Measurements from ENCODE around the gene MRTFA.

Gene MRTFA

GRCh38 chr22:40450616-40451015 is 185.9 kb downstream of the MRTFA start:
- no peak for DNase-seq

GRCh38 chr22:40449676-40450035 is 186.9 kb downstream of the MRTFA start:
- DNase-seq, result no peak

- no peak for DNase-seq
Measured at GRCh38 chr22:40446203-40446602, 190.3 kb downstream of the MRTFA start.

DNA sequence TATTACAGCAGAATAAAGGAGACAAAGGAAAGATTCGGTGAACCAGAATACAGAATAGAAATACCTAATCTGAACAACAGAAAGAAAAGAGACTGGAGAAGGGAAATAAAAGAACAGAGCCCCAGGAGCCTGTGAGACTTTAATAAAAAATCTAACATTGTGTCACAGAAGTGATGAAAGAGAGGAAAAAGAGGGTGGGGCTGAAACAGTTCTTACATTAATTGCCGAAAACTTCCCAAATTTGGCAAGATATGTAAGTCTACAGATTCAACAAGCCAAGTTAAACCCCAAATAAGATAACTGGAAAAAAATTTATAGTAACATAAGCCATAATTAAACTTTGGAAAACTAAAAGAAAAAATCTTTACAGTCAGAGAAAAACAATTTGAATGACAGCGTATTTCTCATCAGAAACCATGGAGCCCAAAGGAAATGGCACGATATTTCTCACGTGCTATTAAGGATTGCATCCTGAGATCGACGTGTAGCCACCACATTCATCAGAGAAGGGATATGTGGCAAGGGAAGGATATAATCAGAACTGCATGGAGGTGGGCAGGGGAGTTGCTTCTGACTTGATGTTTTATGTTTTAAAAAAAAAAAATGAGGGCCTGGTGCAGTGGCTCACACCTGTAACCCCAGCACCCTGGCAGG is 192.2 kb downstream of the MRTFA start:
- no peak for DNase-seq

- no peak for DNase-seq
Measured at GRCh38 chr22:40443732-40444131, 192.8 kb downstream of the MRTFA start.

GRCh38 chr22:40441761-40442390 is 194.6 kb downstream of the MRTFA start:
- DNase-seq, result no peak

DNA sequence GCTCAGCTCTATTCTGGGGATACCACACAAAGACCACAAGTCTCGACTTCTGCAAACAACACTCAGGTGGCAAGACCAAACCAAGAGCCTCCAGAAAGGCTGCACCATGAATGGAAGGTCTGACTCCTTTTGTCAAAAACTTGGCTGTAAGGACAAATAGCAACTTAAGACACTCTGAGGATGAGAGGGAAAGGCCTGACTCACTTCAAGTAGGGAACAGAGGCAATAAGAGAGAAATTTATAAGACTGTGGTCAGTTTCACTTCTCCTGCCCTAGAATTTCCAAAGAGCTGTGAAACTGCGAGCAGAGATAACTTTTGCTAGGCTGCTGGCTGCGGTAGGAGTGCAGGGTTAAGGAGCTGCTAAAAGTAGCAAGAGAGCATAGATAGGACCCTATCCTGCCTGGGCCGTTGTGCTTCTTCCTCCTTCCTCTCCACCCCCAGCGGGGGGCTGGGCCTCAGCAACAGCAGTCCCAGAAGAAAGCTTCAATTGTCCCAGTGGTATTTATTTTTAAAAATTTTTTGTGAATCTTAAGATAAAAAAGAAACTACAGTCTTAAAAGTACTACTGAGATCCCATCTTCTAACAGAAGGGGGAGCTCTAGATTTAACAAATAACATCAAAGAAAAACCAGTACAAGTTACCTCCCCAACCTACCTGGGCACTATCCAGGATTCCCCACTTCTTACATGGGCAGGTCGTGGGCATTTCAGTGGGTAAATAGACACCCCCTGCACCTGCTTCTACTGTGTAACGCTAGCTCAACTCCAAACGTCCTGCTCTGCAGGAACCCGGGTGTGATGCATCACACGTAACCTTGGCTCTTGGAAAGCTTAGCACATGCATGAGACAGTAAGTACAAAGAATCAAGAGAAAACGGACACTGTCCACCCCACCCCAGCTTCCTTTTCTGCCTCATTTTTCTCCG is 199.8 kb downstream of the MRTFA start:
- peak; percentile 46 for DNase-seq

GRCh38 chr22:40434745-40435144 is 201.8 kb downstream of the MRTFA start:
- no peak for DNase-seq

- DNase-seq, result no peak
Measured at GRCh38 chr22:40434106-40434505, 202.4 kb downstream of the MRTFA start.

DNA sequence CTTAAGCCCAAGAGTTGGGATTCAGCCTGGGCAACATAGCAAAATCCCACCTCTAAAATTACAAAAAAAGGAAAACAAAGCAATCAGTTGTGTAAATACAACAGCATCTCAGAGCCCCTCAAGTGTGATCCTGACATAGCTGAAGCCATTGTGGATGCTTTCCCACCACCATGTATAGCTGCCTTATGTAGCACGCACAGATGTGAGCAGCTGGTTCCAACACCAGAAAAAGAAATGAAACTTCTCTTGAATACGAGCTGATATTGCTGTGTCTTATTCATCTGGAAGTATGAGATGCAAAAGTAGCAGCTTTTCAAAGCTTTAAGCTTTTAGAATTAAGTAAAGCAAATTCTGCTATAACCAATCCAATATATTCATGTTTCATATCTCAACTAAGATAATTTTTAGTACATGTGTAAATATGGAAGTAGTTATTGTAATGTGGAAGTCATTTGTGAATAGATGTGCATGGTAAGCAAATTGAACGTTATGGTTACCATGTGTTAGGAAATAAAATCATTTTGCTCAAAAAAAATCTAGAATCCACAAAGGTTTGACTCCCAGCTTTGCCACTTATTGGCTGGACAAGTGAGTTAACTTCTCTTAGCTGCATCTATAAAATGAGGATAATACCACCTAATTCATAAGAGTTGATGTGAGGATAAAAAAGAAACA is 203.0 kb downstream of the MRTFA start:
- DNase-seq, result no peak

DNA sequence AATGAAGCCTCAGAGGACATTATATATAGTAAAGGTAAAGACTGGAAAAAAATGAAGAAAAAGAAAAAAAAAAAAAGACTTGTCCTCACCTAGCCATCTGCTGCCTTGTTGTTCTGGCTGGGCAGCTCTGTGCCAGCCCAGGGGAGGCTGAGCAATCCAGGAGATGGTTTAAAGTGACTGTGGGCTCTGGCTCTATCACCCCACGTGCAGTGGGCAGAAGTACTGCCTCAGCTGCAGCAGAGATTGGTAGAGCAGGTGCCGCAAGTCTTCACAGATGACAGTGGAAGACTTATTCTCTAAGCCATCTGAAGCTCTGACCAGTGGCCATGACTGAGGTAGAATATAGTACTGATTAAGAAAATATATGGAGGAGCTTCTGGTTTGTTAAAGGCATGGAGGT is 203.9 kb downstream of the MRTFA start:
- no peak for DNase-seq

- no peak for DNase-seq
Measured at GRCh38 chr22:40432157-40432556, 204.4 kb downstream of the MRTFA start.

DNA sequence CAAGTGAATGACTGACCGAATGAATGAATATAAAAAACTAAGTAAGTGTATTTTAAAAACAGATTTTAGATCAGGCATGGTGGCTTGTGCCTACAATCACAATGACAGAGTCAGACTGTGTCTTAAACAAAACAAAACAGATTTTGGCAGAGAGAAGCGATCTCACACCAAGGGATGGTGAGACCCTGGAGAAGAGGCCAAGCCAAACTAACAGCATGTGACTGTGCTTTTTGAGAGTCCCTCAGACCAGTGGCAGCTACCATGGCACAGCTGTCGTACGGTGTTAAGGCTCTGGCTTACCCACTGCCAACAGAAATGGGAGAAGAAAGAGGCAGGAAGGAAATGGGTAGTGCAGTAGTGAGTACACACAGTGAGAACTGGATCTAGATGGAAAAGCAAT is 205.5 kb downstream of the MRTFA start:
- DNase-seq, result no peak

DNA sequence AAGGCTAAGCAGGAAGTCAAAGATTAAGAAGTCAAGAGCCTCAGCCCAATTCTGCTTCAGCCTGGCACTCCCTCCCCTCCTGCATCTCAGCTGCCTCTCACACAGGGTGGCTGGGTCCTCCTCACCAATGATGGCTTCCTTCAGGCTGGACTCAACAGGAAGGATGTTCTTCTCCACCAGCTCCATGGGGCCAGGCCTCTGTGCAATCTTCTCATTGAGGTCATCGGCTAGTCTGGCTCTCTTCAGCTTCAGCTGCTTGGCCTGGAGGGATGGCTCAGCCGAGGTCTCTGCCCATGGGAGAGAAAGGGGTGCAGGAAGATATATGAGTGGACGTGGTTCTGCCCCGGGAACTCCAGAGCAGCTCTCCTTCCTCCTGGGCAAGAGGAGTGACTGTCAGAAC is 207.0 kb downstream of the MRTFA start:
- no peak for DNase-seq

- no peak for DNase-seq
Measured at GRCh38 chr22:40428796-40429195, 207.7 kb downstream of the MRTFA start.

DNA sequence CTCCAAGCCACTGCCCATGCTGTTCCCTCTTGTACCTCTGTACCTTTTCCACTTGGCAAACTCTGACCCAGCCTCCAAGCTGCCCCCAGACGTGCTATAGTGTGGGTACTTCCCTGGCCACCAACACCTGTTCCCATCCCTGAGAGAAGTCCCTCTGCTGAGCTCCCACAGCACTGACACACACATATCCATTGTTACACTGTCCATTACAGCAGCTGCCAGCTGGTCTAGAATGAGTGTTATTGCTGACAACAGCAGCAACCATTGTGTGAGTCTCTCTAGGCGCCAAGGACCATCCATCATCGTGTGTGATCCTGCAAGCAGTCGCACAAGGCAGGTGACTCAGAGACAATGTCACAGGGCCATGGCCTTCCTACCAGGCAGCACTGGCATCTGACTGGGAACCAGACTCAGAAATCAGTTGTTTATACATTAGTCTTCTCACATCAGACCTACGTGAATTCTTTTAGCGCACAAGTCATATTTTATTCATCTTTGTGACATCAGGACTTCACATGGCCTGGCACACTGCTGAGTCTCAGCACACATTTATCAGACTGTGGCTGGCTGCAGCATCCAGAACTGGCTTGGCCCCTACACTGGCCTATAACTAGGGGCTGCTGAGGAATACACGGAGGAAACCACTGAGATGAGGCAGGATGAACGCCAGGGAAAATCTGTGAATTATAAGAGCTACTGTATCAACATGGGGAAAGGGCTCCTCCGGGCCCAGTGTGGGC is 209.8 kb downstream of the MRTFA start:
- no peak for DNase-seq

DNA sequence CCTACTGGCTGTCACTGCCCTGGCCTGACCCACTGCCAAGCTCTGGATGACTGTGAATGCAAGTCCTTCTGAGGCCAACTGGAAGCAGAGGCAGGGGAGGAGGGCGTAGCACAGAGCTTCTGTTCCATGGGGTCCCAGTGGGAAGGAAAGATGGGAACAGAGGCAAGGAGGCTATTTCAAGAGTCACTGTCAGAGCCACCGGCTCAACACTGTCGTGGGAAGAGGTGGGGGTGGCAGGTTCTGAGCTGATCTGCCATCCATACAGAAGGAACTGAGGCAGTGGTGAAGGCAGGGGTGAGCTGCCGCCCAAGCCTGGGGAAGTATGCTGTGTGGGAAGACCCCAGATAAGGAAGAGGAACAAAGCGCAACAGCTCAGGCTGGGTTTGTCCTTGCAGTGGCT is 211.4 kb downstream of the MRTFA start:
- DNase-seq, result no peak

GRCh38 chr22:40423882-40424640 is 212.5 kb downstream of the MRTFA start:
- DNase-seq, result no peak

- DNase-seq, result no peak
Measured at GRCh38 chr22:40423310-40423688, 213.2 kb downstream of the MRTFA start.

DNA sequence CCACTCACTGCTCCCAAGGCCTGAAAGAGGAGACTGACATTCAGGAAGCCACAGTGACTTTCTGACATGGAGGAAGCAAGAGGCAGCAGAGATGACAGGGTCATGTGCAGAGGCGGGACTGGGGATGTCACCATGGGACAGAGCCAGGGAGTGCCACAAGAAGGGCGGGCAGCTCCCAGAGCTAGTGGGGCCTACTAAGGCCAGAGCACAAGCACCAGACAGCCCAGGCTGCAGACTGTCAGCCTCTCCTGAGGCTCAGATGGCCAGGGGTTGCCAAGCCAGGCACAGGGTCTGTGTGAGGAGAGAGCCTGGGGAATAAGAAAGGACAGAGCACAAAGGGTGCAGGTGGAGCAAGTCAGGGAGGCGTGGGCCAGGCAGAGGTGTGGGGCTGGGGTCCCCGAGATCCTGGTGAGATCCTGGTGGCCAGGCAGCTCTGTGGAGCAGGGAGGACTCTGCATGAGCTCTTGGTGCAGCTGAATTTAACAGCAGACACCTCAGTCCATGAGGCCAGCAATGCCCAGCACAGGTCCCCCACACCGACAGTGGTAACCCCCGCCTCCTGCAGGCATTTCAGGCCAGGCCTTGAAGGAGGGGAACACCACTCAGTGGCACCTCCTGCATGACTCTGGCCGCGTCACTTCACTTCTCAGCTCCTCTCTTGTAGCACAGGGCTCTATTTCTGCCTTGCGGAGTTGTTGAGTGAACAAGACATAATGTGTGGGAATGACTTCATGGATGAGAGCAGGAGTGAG is 213.8 kb downstream of the MRTFA start:
- DNase-seq, result no peak

DNA sequence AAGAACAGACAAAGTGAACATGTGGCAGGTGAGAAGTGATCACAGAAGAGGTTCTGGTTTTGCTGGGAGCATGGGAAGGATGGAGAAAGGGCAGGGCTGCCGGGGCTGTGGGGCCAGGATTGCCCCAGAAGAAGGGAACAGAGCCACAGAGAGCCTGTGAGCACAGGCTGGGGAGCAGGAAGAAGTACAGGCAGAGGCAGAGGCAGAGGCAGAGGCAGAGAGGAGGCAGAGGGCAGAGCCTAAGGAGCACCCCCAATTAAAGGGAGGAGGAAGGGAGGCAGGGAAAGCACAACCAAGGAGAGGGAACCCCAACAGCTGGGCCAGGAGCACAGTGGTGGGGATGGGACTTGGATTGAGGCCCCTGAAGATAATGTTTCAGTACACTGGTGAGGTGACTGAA is 214.6 kb downstream of the MRTFA start:
- no peak for DNase-seq

GRCh38 chr22:40421082-40421350 is 215.5 kb downstream of the MRTFA start:
- DNase-seq, result no peak
